Measurements from ENCODE around the gene ZC3H4. TPM values are rescaled to one million over a fixed set of nuclear protein-coding genes. Genes with fewer than 3 reads are reported as not detected.
A peak's percentile ranks its signal among the peaks of the same experiment; 100 is the strongest.

Gene ZC3H4
- total and polyA plus RNA-seq, 9 of the 15 experiments (the other 6 are each of a cell fraction or from before 2014, with no cell fraction given): 2.2 to 75.6 (median 18.3) TPM

GRCh38 chr19:47124937-47125668, 11.5 kb upstream of the ZC3H4 start (continued):
- peak; percentile 85; the same call in 1 of the 2 replicates for TF ChIP-seq REST (IDR thresholded peaks at IDR 0.05; ENCODE audit: borderline replicate concordance)
- TF ChIP-seq REST (CRISPR knock-in tag; IDR thresholded peaks at IDR 0.05; ENCODE audit: low read depth): no peak
- TF ChIP-seq SMC3 (conservative IDR thresholded peaks at IDR 0.05; ENCODE audit: insufficient read depth, low read depth, low read length): peak; percentile 61; the same call in 1 of the 2 replicates
- TF ChIP-seq ZNF277 (CRISPR knock-in tag; IDR thresholded peaks at IDR 0.05; ENCODE audit: borderline replicate concordance): no peak
- TF ChIP-seq, protein P1, sequence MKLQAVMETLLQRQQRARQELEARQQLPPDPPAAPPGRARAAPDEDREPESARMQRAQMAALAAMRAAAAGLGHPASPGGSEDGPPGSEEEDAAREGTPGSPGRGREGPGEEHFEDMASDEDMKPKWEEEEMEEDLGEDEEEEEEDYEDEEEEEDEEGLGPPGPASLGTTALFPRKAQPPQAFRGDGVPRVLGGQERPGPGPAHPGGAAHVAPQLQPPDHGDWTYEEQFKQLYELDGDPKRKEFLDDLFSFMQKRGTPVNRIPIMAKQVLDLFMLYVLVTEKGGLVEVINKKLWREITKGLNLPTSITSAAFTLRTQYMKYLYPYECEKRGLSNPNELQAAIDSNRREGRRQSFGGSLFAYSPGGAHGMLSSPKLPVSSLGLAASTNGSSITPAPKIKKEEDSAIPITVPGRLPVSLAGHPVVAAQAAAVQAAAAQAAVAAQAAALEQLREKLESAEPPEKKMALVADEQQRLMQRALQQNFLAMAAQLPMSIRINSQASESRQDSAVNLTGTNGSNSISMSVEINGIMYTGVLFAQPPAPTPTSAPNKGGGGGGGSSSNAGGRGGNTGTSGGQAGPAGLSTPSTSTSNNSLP (IDR thresholded peaks at IDR 0.05; ENCODE audit: borderline replicate concordance, low read depth, low read length): 0 out of 2 replicates have a peak, but pooled peaks have one; percentile 13
- no peak for TF ChIP-seq SNIP1 (IDR thresholded peaks at IDR 0.05; ENCODE audit: low read depth)
- TF ChIP-seq ZNF197 (CRISPR knock-in tag; IDR thresholded peaks at IDR 0.05; ENCODE audit: low read depth): no peak
- 0 out of 4 replicates have a peak, but pooled peaks of 1 of the 2 experiments have one; percentile 18 for TF ChIP-seq RCOR1 (IDR thresholded peaks at IDR 0.05; ENCODE audit: borderline replicate concordance in 1 of 2, low read depth in 2 of 2, low read length in 2 of 2)
- TF ChIP-seq PHB (CRISPR knock-in tag; IDR thresholded peaks at IDR 0.05): no peak
- no peak for TF ChIP-seq PML (IDR thresholded peaks at IDR 0.05; ENCODE audit: low read length)
- TF ChIP-seq HDAC8 (tag; IDR thresholded peaks at IDR 0.05): no peak
- peak; percentile 63; the same call in 1 of the 2 replicates for TF ChIP-seq ZNF263 (CRISPR knock-in tag; IDR thresholded peaks at IDR 0.05; ENCODE audit: borderline replicate concordance)
- no peak for TF ChIP-seq HDAC1 (IDR thresholded peaks at IDR 0.05)
- TF ChIP-seq ZNF239 (CRISPR knock-in tag; IDR thresholded peaks at IDR 0.05): no peak
- no peak for TF ChIP-seq ZNF586 (CRISPR knock-in tag; conservative IDR thresholded peaks at IDR 0.05)
- TF ChIP-seq KAT2B (IDR thresholded peaks at IDR 0.05; ENCODE audit: low read depth, low read length): no peak
- TF ChIP-seq EP400 (IDR thresholded peaks at IDR 0.05): peak; percentile 29
